ENCODE measurements around the gene MB. TPM values are rescaled to one million over a fixed set of nuclear protein-coding genes. Genes with fewer than 3 reads are reported as not detected.

Gene MB
- polyA plus RNA-seq, 3 donors = not detected

DNA sequence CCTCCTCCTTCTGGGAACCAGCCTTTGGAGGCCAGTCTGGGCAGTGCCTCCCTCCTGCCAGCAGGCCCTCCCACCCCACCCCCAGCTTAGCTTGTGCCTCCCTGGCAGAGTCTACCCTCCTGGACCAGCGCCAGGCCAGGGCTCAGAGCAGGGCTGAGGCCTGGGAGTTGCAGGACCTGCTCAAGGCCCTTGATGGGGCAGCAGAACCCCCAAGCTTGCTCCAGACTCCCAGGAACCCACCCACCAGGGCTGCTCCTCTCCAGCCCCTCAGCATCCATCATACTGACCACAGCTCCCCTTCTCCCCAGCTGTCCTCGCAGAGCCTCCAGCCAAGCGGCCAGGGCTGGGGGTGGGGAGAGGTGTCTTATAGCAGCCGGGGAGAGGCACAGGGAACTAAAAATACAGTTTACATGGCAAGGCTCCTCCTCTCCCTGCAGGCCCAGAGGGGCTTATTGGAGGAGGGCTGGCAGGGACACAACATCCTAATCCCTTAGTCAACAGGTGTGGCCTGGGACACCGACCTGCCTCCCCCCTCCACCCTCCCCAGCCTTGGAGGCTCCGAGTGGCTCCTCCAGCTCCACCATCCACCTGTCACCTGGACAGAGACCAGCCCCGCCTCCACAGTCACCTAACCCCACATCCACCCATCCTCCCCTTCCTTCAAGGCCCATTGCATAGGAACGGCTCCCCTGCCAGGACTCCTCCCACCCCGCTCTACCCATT lies 5.2 kb upstream of the MB start:
- no peak overlapping the region for H3K9ac ChIP-seq (ENCODE audit: insufficient read depth, low read length, poor library complexity, severe bottlenecking)
- Mint-ChIP-seq H3K4me3 (no peak overlapping the region), H3K27me3 (ENCODE audit: low read depth in 3 of 3) (peaks cover 4 to 19% (median 15%) of the 10 kb centered on the region in 3 donors), H3K9me3 (no peaks in the 10 kb centered on the region), H3K27ac (no peak overlapping the region), H3K4me1 (peaks cover 8% of the 10 kb centered on the region), H3K36me3 (no peaks in the 10 kb centered on the region)
- DNase-seq = no peak
- H3K9me3 ChIP-seq (replicated peaks in 1 of 2; ENCODE audit: control insufficient read depth in 1 of 2, insufficient read depth in 1 of 2, low read length in 2 of 2) = no peaks in the 10 kb centered on the region
- H3K4me3 ChIP-seq (replicated peaks in 1 of 3; ENCODE audit: low read depth in 2 of 3, low read length in 3 of 3) = no peak overlapping the region
- no peak overlapping the region for H2AFZ ChIP-seq (ENCODE audit: insufficient read depth, low read depth, low read length, poor library complexity, severe bottlenecking)
- H3K36me3 ChIP-seq (replicated peaks in 1 of 2; ENCODE audit: control insufficient read depth in 1 of 2, insufficient read depth in 2 of 2, low read length in 2 of 2) = no peaks in the 10 kb centered on the region
- WGBS (ENCODE audit: insufficient coverage) = 93% methylated on average over 6 of the region's 9 CpGs
- H3K27me3 ChIP-seq (ENCODE audit: control insufficient read depth in 2 of 2, insufficient read depth in 2 of 2, low read length in 2 of 2) = peaks cover 0 to 10% of the 10 kb centered on the region in 2 donors
- intact Hi-C loops (cut with micrococcal nuclease) = loop anchor here (5.0 to 10.0 kb wide), 5 partner anchors 40 to 500 kb away; no protein-coding TSS in a partner anchor
- H3K4me1 ChIP-seq (ENCODE audit: control insufficient read depth in 1 of 2, insufficient read depth in 2 of 2, low read length in 2 of 2) = peaks cover 5 to 6% of the 10 kb centered on the region in 2 donors
- H3K4me2 ChIP-seq (replicated peaks; ENCODE audit: extremely low read depth, low read length, poor library complexity, severe bottlenecking) = no peak overlapping the region
- H4K20me1 ChIP-seq (ENCODE audit: insufficient read depth, low read length) = no peaks in the 10 kb centered on the region
- no peaks in the 10 kb centered on the region for H3K79me2 ChIP-seq (ENCODE audit: insufficient read depth, low read length)
- TF ChIP-seq, protein P1, sequence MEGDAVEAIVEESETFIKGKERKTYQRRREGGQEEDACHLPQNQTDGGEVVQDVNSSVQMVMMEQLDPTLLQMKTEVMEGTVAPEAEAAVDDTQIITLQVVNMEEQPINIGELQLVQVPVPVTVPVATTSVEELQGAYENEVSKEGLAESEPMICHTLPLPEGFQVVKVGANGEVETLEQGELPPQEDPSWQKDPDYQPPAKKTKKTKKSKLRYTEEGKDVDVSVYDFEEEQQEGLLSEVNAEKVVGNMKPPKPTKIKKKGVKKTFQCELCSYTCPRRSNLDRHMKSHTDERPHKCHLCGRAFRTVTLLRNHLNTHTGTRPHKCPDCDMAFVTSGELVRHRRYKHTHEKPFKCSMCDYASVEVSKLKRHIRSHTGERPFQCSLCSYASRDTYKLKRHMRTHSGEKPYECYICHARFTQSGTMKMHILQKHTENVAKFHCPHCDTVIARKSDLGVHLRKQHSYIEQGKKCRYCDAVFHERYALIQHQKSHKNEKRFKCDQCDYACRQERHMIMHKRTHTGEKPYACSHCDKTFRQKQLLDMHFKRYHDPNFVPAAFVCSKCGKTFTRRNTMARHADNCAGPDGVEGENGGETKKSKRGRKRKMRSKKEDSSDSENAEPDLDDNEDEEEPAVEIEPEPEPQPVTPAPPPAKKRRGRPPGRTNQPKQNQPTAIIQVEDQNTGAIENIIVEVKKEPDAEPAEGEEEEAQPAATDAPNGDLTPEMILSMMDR (IDR thresholded peaks at IDR 0.05) = no peak
- no peak overlapping the region for H3K27ac ChIP-seq (ENCODE audit: low read depth in 1 of 2, low read length in 2 of 2)

DNA sequence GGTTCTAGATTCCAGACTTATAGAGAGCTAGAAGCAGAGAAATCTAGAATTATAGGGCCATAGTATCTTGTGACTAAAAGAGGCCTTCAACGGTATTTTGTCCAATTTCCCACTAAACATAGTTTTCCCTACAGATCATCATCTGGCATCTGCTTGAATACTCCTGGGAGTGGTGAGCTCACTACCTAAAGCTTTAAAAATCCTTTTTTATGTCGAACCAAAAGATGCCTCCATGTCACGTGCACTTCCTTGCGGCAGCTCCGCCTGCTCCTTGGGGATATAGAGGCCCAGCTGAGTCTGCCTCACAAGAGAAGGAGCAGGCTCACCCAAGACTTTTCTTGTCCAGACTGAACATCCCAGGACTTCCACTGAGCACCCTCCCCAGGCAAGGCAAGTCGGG lies 4.3 kb upstream of the MB start:
- Histone ChIP-seq H2AFZ (ENCODE audit: insufficient read depth, low read depth, low read length, poor library complexity, severe bottlenecking) (no peak overlapping the region), H3K4me2 (replicated peaks; ENCODE audit: extremely low read depth, low read length, poor library complexity, severe bottlenecking) (no peak overlapping the region), H3K27me3 (ENCODE audit: control insufficient read depth in 2 of 2, insufficient read depth in 2 of 2, low read length in 2 of 2) (peaks cover 0 to 10% of the 10 kb centered on the region in 2 donors), H3K9me3 (replicated peaks in 1 of 2; ENCODE audit: control insufficient read depth in 1 of 2, insufficient read depth in 1 of 2, low read length in 2 of 2) (no peaks in the 10 kb centered on the region), H3K4me1 (ENCODE audit: control insufficient read depth in 1 of 2, insufficient read depth in 2 of 2, low read length in 2 of 2) (no peaks in the 10 kb centered on the region), H3K79me2 (ENCODE audit: insufficient read depth, low read length) (no peaks in the 10 kb centered on the region), H3K27ac (ENCODE audit: low read depth in 1 of 2, low read length in 2 of 2) (no peak overlapping the region), H3K36me3 (replicated peaks in 1 of 2; ENCODE audit: control insufficient read depth in 1 of 2, insufficient read depth in 2 of 2, low read length in 2 of 2) (no peaks in the 10 kb centered on the region), H4K20me1 (ENCODE audit: insufficient read depth, low read length) (no peaks in the 10 kb centered on the region), H3K4me3 (replicated peaks in 1 of 3; ENCODE audit: low read depth in 2 of 3, low read length in 3 of 3) (no peak overlapping the region), H3K9ac (ENCODE audit: insufficient read depth, low read length, poor library complexity, severe bottlenecking) (no peak overlapping the region)
- no peak for DNase-seq
- TF ChIP-seq, protein P1 (IDR thresholded peaks at IDR 0.05) = no peak
- H3K4me3 Mint-ChIP-seq = no peak overlapping the region
- intact Hi-C loops (cut with micrococcal nuclease) = loop anchor here (5.0 to 10.0 kb wide), 5 partner anchors 39 to 501 kb away; no protein-coding TSS in a partner anchor
- H3K27me3 Mint-ChIP-seq (ENCODE audit: low read depth in 3 of 3) = peaks cover 2 to 13% (median 11%) of the 10 kb centered on the region in 3 donors
- peaks cover 6% of the 10 kb centered on the region for H3K4me1 Mint-ChIP-seq
- H3K9me3 Mint-ChIP-seq = no peaks in the 10 kb centered on the region
- H3K27ac Mint-ChIP-seq = no peak overlapping the region
- 92% methylated on average over 4 of the region's 6 CpGs for WGBS (ENCODE audit: insufficient coverage)
- no peaks in the 10 kb centered on the region for H3K36me3 Mint-ChIP-seq
